ENCODE results near the gene NPIPA8.
"Not testable (repeated sequence)": the region's sequence is repeated elsewhere in the genome, so short reads cannot be mapped to it uniquely, and the experiment has no call there.

NPIPA8 gene

GRCh38 chr16:18336636-18337035 lies at the start of gene NPIPA8:
NPIPA8 (minus strand) TSS chr16:18336736; CDS start chr16:18332662, 4,074 bp downstream.
- DNase-seq (ENCODE audit: low spot score) = not testable (repeated sequence)

GRCh38 chr16:18385285-18385684 lies 48.7 kb upstream of the NPIPA8 start:
- DNase-seq (ENCODE audit: low spot score) = not testable (repeated sequence)

- DNase-seq (ENCODE audit: low spot score) = not testable (repeated sequence)
These were observed 48.3 kb upstream of the NPIPA8 start for GRCh38 chr16:18384869-18385268.

- not testable (repeated sequence) for DNase-seq (ENCODE audit: low spot score)
These were observed 47.6 kb upstream of the NPIPA8 start for GRCh38 chr16:18384098-18384636.

- DNase-seq (ENCODE audit: low spot score) = not testable (repeated sequence)
These were observed 46.2 kb upstream of the NPIPA8 start for GRCh38 chr16:18382696-18383095.

GRCh38 chr16:18347742-18348141 lies 11.2 kb upstream of the NPIPA8 start:
- not testable (repeated sequence) for DNase-seq (ENCODE audit: low spot score)

GRCh38 chr16:18346993-18347392 lies 10.5 kb upstream of the NPIPA8 start:
- not testable (repeated sequence) for DNase-seq (ENCODE audit: low spot score)

GRCh38 chr16:18344634-18345033 lies 8.1 kb upstream of the NPIPA8 start:
- not testable (repeated sequence) for DNase-seq (ENCODE audit: low spot score)

- DNase-seq (ENCODE audit: low spot score) = not testable (repeated sequence)
These were observed 5.5 kb upstream of the NPIPA8 start for GRCh38 chr16:18341986-18342385.

GRCh38 chr16:18341417-18341960 lies 5.0 kb upstream of the NPIPA8 start:
- DNase-seq (ENCODE audit: low spot score) = not testable (repeated sequence)

- not testable (repeated sequence) for DNase-seq (ENCODE audit: low spot score)
These were observed 2.7 kb upstream of the NPIPA8 start for GRCh38 chr16:18339210-18339609.

- not testable (repeated sequence) for DNase-seq (ENCODE audit: low spot score)
These were observed 24.7 kb downstream of the NPIPA8 start for GRCh38 chr16:18311811-18312210.

- not testable (repeated sequence) for DNase-seq (ENCODE audit: low spot score)
These were observed 27.4 kb downstream of the NPIPA8 start for GRCh38 chr16:18309159-18309558.

GRCh38 chr16:18307241-18307640 lies 29.3 kb downstream of the NPIPA8 start:
- not testable (repeated sequence) for DNase-seq (ENCODE audit: low spot score)

GRCh38 chr16:18306066-18306465 lies 30.5 kb downstream of the NPIPA8 start:
- DNase-seq (ENCODE audit: low spot score) = not testable (repeated sequence)

- DNase-seq (ENCODE audit: low spot score) = not testable (repeated sequence)
These were observed 33.4 kb downstream of the NPIPA8 start for GRCh38 chr16:18303059-18303706.

- not testable (repeated sequence) for DNase-seq (ENCODE audit: low spot score)
These were observed 38.8 kb downstream of the NPIPA8 start for GRCh38 chr16:18297714-18298113.

GRCh38 chr16:18296931-18297330 lies 39.6 kb downstream of the NPIPA8 start:
- not testable (repeated sequence) for DNase-seq (ENCODE audit: low spot score)

- not testable (repeated sequence) for DNase-seq (ENCODE audit: low spot score)
These were observed 42.2 kb downstream of the NPIPA8 start for GRCh38 chr16:18294371-18294770.

- DNase-seq (ENCODE audit: low spot score) = not testable (repeated sequence)
These were observed 43.1 kb downstream of the NPIPA8 start for GRCh38 chr16:18293337-18293956.

- not testable (repeated sequence) for DNase-seq (ENCODE audit: low spot score)
These were observed 45.6 kb downstream of the NPIPA8 start for GRCh38 chr16:18290959-18291358.

GRCh38 chr16:18286342-18286741 lies 50.2 kb downstream of the NPIPA8 start:
- not testable (repeated sequence) for DNase-seq (ENCODE audit: low spot score)

GRCh38 chr16:18280319-18280718 lies 56.2 kb downstream of the NPIPA8 start:
- DNase-seq (ENCODE audit: low spot score) = not testable (repeated sequence)
